Natural killer cell (primary cell): Measurements from ENCODE around the gene FAM83B. TPM values are rescaled to one million over a fixed set of nuclear protein-coding genes. Genes with fewer than 3 reads are reported as not detected.
A peak's percentile ranks its signal among the peaks of the same experiment; 100 is the strongest.

Experiments used
- ATAC-seq, 3 donors: fragments of 150-1000 bp in 2 of 3; fragments of 200-7000 bp in 1 of 3; cut with Tn5 transposase; 1 replicate in 1 of 3; 2 replicates in 2 of 3; pipeline ENCODE4 v1.10.0; 2021; ENCODE audit warnings: mild to moderate bottlenecking in 2 of 3, moderate library complexity in 2 of 3
- DNase-seq, 2 donors: peaks; one replicate each; pipeline versions ENCODE4 v3.0.0 to v3.0.0-alpha.2; 2013 to 2021; ENCODE audit warnings: mixed read lengths in 1 of 2
- H3K27ac ChIP-seq: one replicate; pipeline ENCODE4 v1.5.1; 2013; ENCODE audit warnings: mild to moderate bottlenecking, low read length
- H3K27me3 ChIP-seq: one replicate; pipeline ENCODE4 v1.6.1; 2013; ENCODE audit warnings: low read length; ENCODE audit not compliant: control insufficient read depth, insufficient read depth
- H3K36me3 ChIP-seq: one replicate; pipeline ENCODE4 v1.6.1; 2013; ENCODE audit warnings: low read length; ENCODE audit not compliant: control insufficient read depth, insufficient read depth
- H3K4me1 ChIP-seq: one replicate; pipeline ENCODE4 v1.6.1; 2013; ENCODE audit warnings: low read length; ENCODE audit not compliant: control insufficient read depth, insufficient read depth
- H3K4me3 ChIP-seq: one replicate; pipeline ENCODE4 v1.5.1; 2013; ENCODE audit warnings: low read length
- H3K9me3 ChIP-seq: one replicate; pipeline ENCODE4 v1.6.1; 2013; ENCODE audit warnings: low read length; ENCODE audit not compliant: control insufficient read depth, insufficient read depth
- H3K27ac Mint-ChIP-seq, 2 donors: one replicate each; pipeline ENCODE4 v1.8.0; 2022; ENCODE audit warnings: mild to moderate bottlenecking in 2 of 2, mixed read lengths in 2 of 2, moderate library complexity in 1 of 2
- H3K27me3 Mint-ChIP-seq, 2 donors: one replicate each; pipeline ENCODE4 v1.8.0; 2022; ENCODE audit warnings: low read depth in 2 of 2, mixed read lengths in 2 of 2
- H3K36me3 Mint-ChIP-seq: one replicate; pipeline ENCODE4 v1.8.0; 2022; ENCODE audit warnings: mixed read lengths
- H3K4me1 Mint-ChIP-seq, 2 donors: one replicate each; pipeline ENCODE4 v1.8.0; 2022; ENCODE audit warnings: mixed read lengths in 2 of 2
- H3K4me3 Mint-ChIP-seq: one replicate; pipeline ENCODE4 v1.8.0; 2022; ENCODE audit warnings: mild to moderate bottlenecking, moderate library complexity, mixed read lengths
- H3K9me3 Mint-ChIP-seq, 2 donors: one replicate each; pipeline ENCODE4 v1.8.0; 2022; ENCODE audit warnings: mixed read lengths in 2 of 2
- CTCF ChIP-seq: fragments of 200-600 bp; IDR thresholded peaks from one replicate; pipeline ENCODE4 v1.8.0; 2022; ENCODE audit warnings: antibody characterized with exemption
- WGBS: methylation state at CpG from one replicate; pipeline ENCODE4 v1.1.7; 2013; ENCODE audit warnings: missing lambda C conversion rate; ENCODE audit not compliant: insufficient coverage; 5-methylcytosine and 5-hydroxymethylcytosine counted together
- intact Hi-C: fragments of 100-400 bp; cut with micrococcal nuclease; formaldehyde crosslinking; loops from one replicate; pipeline ENCODE4 v1.14.2; 2022
- total RNA-seq, 4 donors: library from RNA; stranded (reverse); fragments of 120-200 nt in 1 of 4; gene quantifications; one replicate each; pipeline versions ENCODE4 v1.2.3 to v1.2.4, GENCODE V29; 2013 to 2022

The FAM83B gene
- total RNA-seq, 3 donors from 2014 or later (not counting 1 experiment from before 2014, with no cell fraction given): not detected

GRCh38 chr6:54877713-54878317 lies 31.2 kb downstream of the FAM83B start:
- H3K9me3 Mint-ChIP-seq: no peaks in the 10 kb centered on the region
- no peak overlapping the region for H3K27ac ChIP-seq
- H3K4me3 ChIP-seq: no peak overlapping the region
- H3K27me3 ChIP-seq: no peaks in the 10 kb centered on the region
- intact Hi-C loops: loop anchor here (1.0 kb wide), 1 partner anchor 191 kb away; no protein-coding TSS in a partner anchor
- ATAC-seq: no peak
- 85% methylated on average over 5 of the region's 5 CpGs for WGBS
- H3K27ac Mint-ChIP-seq: no peak overlapping the region
- H3K36me3 ChIP-seq: no peaks in the 10 kb centered on the region
- DNase-seq: no peak
- H3K4me1 ChIP-seq: no peaks in the 10 kb centered on the region
- H3K4me1 Mint-ChIP-seq: no peaks in the 10 kb centered on the region
- no peak overlapping the region for H3K4me3 Mint-ChIP-seq
- TF ChIP-seq CTCF: no peak
- no peaks in the 10 kb centered on the region for H3K36me3 Mint-ChIP-seq
- H3K27me3 Mint-ChIP-seq: no peaks in the 10 kb centered on the region
- H3K9me3 ChIP-seq: no peaks in the 10 kb centered on the region

DNA sequence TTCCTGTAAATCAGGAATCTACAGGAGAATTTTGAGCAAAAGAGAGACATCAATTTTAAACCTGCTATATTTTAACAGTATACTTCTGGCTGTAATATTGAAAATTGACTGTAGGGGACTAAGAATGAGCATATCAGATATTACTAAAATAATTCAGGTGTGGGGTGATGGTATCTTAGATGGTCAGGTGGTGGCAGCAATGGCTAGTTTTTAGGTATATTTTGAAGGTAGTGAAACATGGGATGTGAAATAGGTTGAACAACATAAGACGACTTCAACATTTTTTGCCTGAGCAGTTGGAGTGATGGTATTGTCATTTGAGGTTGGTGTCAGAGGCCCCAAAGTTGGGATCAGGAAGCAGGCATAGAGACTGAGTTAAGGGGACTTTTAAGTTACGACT lies 32.1 kb downstream of the FAM83B start:
- DNase-seq (no peak), ATAC-seq (peak in 1 of 3 donors; percentile 58)
- no peaks in the 10 kb centered on the region for H3K9me3 Mint-ChIP-seq
- no peak overlapping the region for H3K4me3 Mint-ChIP-seq
- H3K27ac Mint-ChIP-seq: no peak overlapping the region
- 95% methylated on average over 2 of the region's 2 CpGs for WGBS
- H3K4me1 ChIP-seq: no peaks in the 10 kb centered on the region
- H3K27me3 ChIP-seq: no peaks in the 10 kb centered on the region
- no peaks in the 10 kb centered on the region for H3K27me3 Mint-ChIP-seq
- intact Hi-C loops: loop anchor here (1.0 kb wide), 1 partner anchor 191 kb away; no protein-coding TSS in a partner anchor
- no peak overlapping the region for H3K4me3 ChIP-seq
- H3K4me1 Mint-ChIP-seq: no peaks in the 10 kb centered on the region
- no peaks in the 10 kb centered on the region for H3K36me3 Mint-ChIP-seq
- no peak overlapping the region for H3K27ac ChIP-seq
- no peaks in the 10 kb centered on the region for H3K36me3 ChIP-seq
- TF ChIP-seq CTCF: peak; percentile 32
- no peaks in the 10 kb centered on the region for H3K9me3 ChIP-seq

- H3K4me1 Mint-ChIP-seq: no peaks in the 10 kb centered on the region
- Histone ChIP-seq H3K4me3 (no peak overlapping the region), H3K27me3 (no peaks in the 10 kb centered on the region), H3K4me1 (no peaks in the 10 kb centered on the region), H3K36me3 (no peaks in the 10 kb centered on the region), H3K27ac (no peak overlapping the region), H3K9me3 (no peaks in the 10 kb centered on the region)
- DNase-seq: no peak
- no peak overlapping the region for H3K4me3 Mint-ChIP-seq
- intact Hi-C loops: no loop called here
- WGBS: 71% methylated on average over 6 of the region's 8 CpGs
- no peaks in the 10 kb centered on the region for H3K27me3 Mint-ChIP-seq
- ATAC-seq: no peak
- TF ChIP-seq CTCF: no peak
- H3K9me3 Mint-ChIP-seq: no peaks in the 10 kb centered on the region
- no peak overlapping the region for H3K27ac Mint-ChIP-seq
- no peaks in the 10 kb centered on the region for H3K36me3 Mint-ChIP-seq
Measured at GRCh38 chr6:54879188-54879985, 32.8 kb downstream of the FAM83B start.
